Liver (tissue), 9 donors: ENCODE results near the gene KAZN. TPM values are rescaled to one million over a fixed set of nuclear protein-coding genes. Genes with fewer than 3 reads are reported as not detected.

ENCODE experiments used
- DNase-seq: peaks from one replicate; pipeline ENCODE4 v3.0.0-alpha.2; 2017; ENCODE audit warnings: low spot score
- H3K27ac ChIP-seq, 2 donors: one replicate each; pipeline ENCODE4 v1.7.0; 2013; ENCODE audit warnings: inconsistent platforms in 2 of 2, low read length in 2 of 2, control low read depth in 1 of 2, low read depth in 1 of 2, mild to moderate bottlenecking in 1 of 2
- H3K27me3 ChIP-seq, 4 donors: one replicate each; pipeline versions ENCODE4 v1.6.1 to v1.7.0; 2013; ENCODE audit warnings: low read length in 3 of 4, inconsistent platforms in 1 of 4, mild to moderate bottlenecking in 1 of 4, moderate library complexity in 1 of 4; ENCODE audit not compliant: control insufficient read depth in 4 of 4, insufficient read depth in 4 of 4
- H3K36me3 ChIP-seq, 4 donors: one replicate each; pipeline versions ENCODE4 v1.6.1 to v1.7.0; 2013; ENCODE audit warnings: low read length in 3 of 4, mild to moderate bottlenecking in 3 of 4, low read depth in 1 of 4, moderate library complexity in 1 of 4; ENCODE audit not compliant: control insufficient read depth in 4 of 4, insufficient read depth in 3 of 4
- H3K4me1 ChIP-seq, 4 donors: one replicate each; pipeline versions ENCODE4 v1.6.1 to v1.7.0; 2013; ENCODE audit warnings: low read length in 3 of 4, mild to moderate bottlenecking in 3 of 4, moderate library complexity in 1 of 4; ENCODE audit not compliant: control insufficient read depth in 4 of 4, insufficient read depth in 4 of 4
- H3K4me3 ChIP-seq, 3 donors: one replicate each; pipeline versions ENCODE4 v1.6.1 to v1.7.0; 2013; ENCODE audit warnings: low read length in 3 of 3, control low read depth in 1 of 3, low read depth in 1 of 3, mild to moderate bottlenecking in 1 of 3
- H3K9ac ChIP-seq, 2 donors: one replicate each; pipeline ENCODE4 v1.7.0; 2013; ENCODE audit warnings: low read length in 2 of 2, mild to moderate bottlenecking in 2 of 2, moderate library complexity in 2 of 2, control low read depth in 1 of 2, low read depth in 1 of 2
- H3K9me3 ChIP-seq, 4 donors: one replicate each; pipeline versions ENCODE4 v1.6.1 to v1.7.0; 2013; ENCODE audit warnings: low read length in 3 of 4; ENCODE audit not compliant: control insufficient read depth in 4 of 4
- ATF3 ChIP-seq: IDR thresholded peaks from 2 replicates; pipeline ENCODE4 v1.6.1; 2016; ENCODE audit warnings: antibody characterized with exemption
- CTCF ChIP-seq: fragments of 150-350 bp; IDR thresholded peaks from 2 replicates; pipeline ENCODE4 v1.5.1; 2017; ENCODE audit warnings: improper control_type of control experiment, low read depth, low read length; ENCODE audit not compliant: missing input control
- EGR1 ChIP-seq, 2 donors: IDR thresholded peaks; 2 replicates each; pipeline ENCODE4 v1.6.1; 2016 to 2018; ENCODE audit warnings: antibody characterized with exemption in 2 of 2, low read depth in 2 of 2
- FOXA1 ChIP-seq: IDR thresholded peaks from 2 replicates; pipeline ENCODE4 v1.6.1; 2016; ENCODE audit warnings: antibody characterized with exemption
- FOXA2 ChIP-seq: IDR thresholded peaks from 2 replicates; pipeline ENCODE4 v1.6.1; 2016; ENCODE audit warnings: antibody characterized with exemption
- GABPA ChIP-seq, 2 donors: IDR thresholded peaks in 1 of 2; conservative IDR thresholded peaks in 1 of 2; 2 replicates each; pipeline ENCODE4 v1.6.1; 2016; ENCODE audit warnings: antibody characterized with exemption in 2 of 2, mild to moderate bottlenecking in 1 of 2, moderate library complexity in 1 of 2
- HNF4A ChIP-seq, 2 donors: conservative IDR thresholded peaks; 2 replicates each; pipeline ENCODE4 v1.6.1; 2016; ENCODE audit warnings: antibody characterized with exemption in 2 of 2, mild to moderate bottlenecking in 2 of 2
- JUND ChIP-seq, 2 donors: IDR thresholded peaks; 2 replicates each; pipeline ENCODE4 v1.6.1; 2016; ENCODE audit warnings: antibody characterized with exemption in 2 of 2
- MAX ChIP-seq: IDR thresholded peaks from 2 replicates; pipeline ENCODE4 v1.6.1; 2016; ENCODE audit warnings: antibody characterized with exemption
- NR2F2 ChIP-seq: IDR thresholded peaks from 2 replicates; pipeline ENCODE4 v1.6.1; 2016; ENCODE audit warnings: antibody characterized with exemption
- RAD21 ChIP-seq, 2 donors: IDR thresholded peaks; 2 replicates each; pipeline ENCODE4 v1.6.1; 2016; ENCODE audit warnings: antibody characterized with exemption in 2 of 2, mild to moderate bottlenecking in 2 of 2
- REST ChIP-seq: IDR thresholded peaks from 2 replicates; pipeline ENCODE4 v1.6.1; 2016; ENCODE audit warnings: antibody characterized with exemption, mild to moderate bottlenecking
- RXRA ChIP-seq, 2 donors: IDR thresholded peaks; 2 replicates each; pipeline ENCODE4 v1.6.1; 2017 to 2018; ENCODE audit warnings: antibody characterized with exemption in 2 of 2, mild to moderate bottlenecking in 1 of 2
- SP1 ChIP-seq: IDR thresholded peaks from 2 replicates; pipeline ENCODE4 v1.6.1; 2018; ENCODE audit warnings: antibody characterized with exemption, mild to moderate bottlenecking
- TAF1 ChIP-seq: conservative IDR thresholded peaks from 2 replicates; pipeline ENCODE4 v1.6.1; 2016; ENCODE audit warnings: antibody characterized with exemption, mild to moderate bottlenecking
- YY1 ChIP-seq: IDR thresholded peaks from 2 replicates; pipeline ENCODE4 v1.6.1; 2016; ENCODE audit warnings: antibody characterized with exemption, mild to moderate bottlenecking
- WGBS: extraction: QIAGEN DNeasy Blood & Tissue Kit; methylation state at CpG from one replicate; pipeline ENCODE4 v1.1.7; 2013; 5-methylcytosine and 5-hydroxymethylcytosine counted together
- polyA plus RNA-seq, 2 donors: library from polyadenylated mRNA; stranded (reverse) in 1 of 2; unstranded in 1 of 2; fragments of 200-250 nt in 1 of 2; fragments of >200 nt in 1 of 2; fragmentation: Nextera tagmentation in 1 of 2; extraction: Ambion mirVana in 1 of 2; gene quantifications; one replicate each; pipeline versions ENCODE4 v1.2.1 to v1.2.3, GENCODE V29; 2013 to 2015
- total RNA-seq, 2 donors: library from RNA; depleted of rRNA; stranded (reverse); fragments of >200 nt; gene quantifications; one replicate each; pipeline ENCODE4 v1.2.3, GENCODE V29; 2014
- donor health status: healthy.
- donor health status: healthy.
- donor health status: healthy.
- donor health status: healthy.
- donor health status: healthy.

KAZN gene
- total and polyA plus RNA-seq, 4 donors, result 1.9 to 6.9 (median 2.4) TPM

- no peaks in the 10 kb centered on the region for H3K27me3 ChIP-seq
- no peak overlapping the region for H3K4me3 ChIP-seq
- no peak overlapping the region for H3K9ac ChIP-seq
- peaks cover 0 to 5% (median 0%) of the 10 kb centered on the region in 4 donors for H3K9me3 ChIP-seq
- DNase-seq, result no peak
- 81% methylated on average over 5 of the region's 5 CpGs for WGBS
- H3K36me3 ChIP-seq, result no peaks in the 10 kb centered on the region
- H3K4me1 ChIP-seq, result peaks cover 0 to 6% (median 0%) of the 10 kb centered on the region in 4 donors
- no peak overlapping the region for H3K27ac ChIP-seq
- TF ChIP-seq EGR1 (IDR thresholded peaks at IDR 0.05; ENCODE audit: low read depth in 2 of 2) (no peak), MAX (no peak), GABPA (IDR thresholded peaks at IDR 0.05 in 1 of 2, conservative IDR thresholded peaks at IDR 0.05 in 1 of 2) (no peak), CTCF (no peak), YY1 (no peak), RXRA (IDR thresholded peaks at IDR 0.05) (no peak), JUND (IDR thresholded peaks at IDR 0.05) (no peak), FOXA2 (no peak), ATF3 (no peak), RAD21 (IDR thresholded peaks at IDR 0.05) (no peak), SP1 (no peak), HNF4A (conservative IDR thresholded peaks at IDR 0.05) (no peak), TAF1 (no peak)
Measured at GRCh38 chr1:14973773-14974172, 375.3 kb downstream of the KAZN start.

- no peak for DNase-seq
- H3K4me3 ChIP-seq, result no peak overlapping the region
- peaks cover 0 to 6% (median 0%) of the 10 kb centered on the region in 4 donors for H3K4me1 ChIP-seq
- H3K27ac ChIP-seq, result no peak overlapping the region
- 67% methylated on average over 2 of the region's 2 CpGs for WGBS
- H3K27me3 ChIP-seq, result no peaks in the 10 kb centered on the region
- no peak overlapping the region for H3K9ac ChIP-seq
- H3K36me3 ChIP-seq, result no peaks in the 10 kb centered on the region
- TF ChIP-seq REST (no peak), HNF4A (conservative IDR thresholded peaks at IDR 0.05) (no peak), MAX (no peak), TAF1 (no peak), NR2F2 (no peak), FOXA2 (no peak), GABPA (IDR thresholded peaks at IDR 0.05 in 1 of 2, conservative IDR thresholded peaks at IDR 0.05 in 1 of 2) (no peak), EGR1 (IDR thresholded peaks at IDR 0.05; ENCODE audit: low read depth in 2 of 2) (no peak), CTCF (no peak), YY1 (no peak), FOXA1 (no peak)
- H3K9me3 ChIP-seq, result peaks cover 0 to 5% (median 0%) of the 10 kb centered on the region in 4 donors
Measured at GRCh38 chr1:14974361-14974760, 375.9 kb downstream of the KAZN start.
